Measurements from ENCODE around the gene ITPKC.

DNA sequence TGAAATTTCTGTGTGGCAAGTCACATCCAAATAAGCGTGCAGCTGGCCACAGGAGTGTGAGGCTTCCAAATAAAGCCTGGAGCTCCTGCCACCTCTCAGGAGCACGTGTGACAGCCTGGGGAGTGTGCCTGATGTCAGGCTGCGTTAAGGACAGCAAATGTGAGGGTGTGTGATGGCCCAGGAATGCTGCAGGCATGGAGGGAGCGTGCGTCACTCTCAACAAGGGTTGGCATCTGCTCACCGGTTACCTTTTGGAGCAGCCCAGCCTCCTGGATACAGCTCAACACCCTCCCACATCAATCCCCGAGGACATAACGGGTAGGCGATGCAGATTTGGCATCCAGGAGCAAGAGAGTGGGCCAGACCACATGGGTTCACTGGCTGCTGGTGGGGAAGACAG, 45.5 kb upstream of the ITPKC start:
- TF ChIP-seq CTCF (IDR thresholded peaks at IDR 0.05; ENCODE audit: borderline replicate concordance, extremely low read depth, low read length, poor library complexity, severe bottlenecking) (no peak), EZH2 (IDR thresholded peaks at IDR 0.05; ENCODE audit: borderline replicate concordance, low read depth, low read length, severe bottlenecking) (no peak)
